Left renal cortex interstitium (tissue), 4 donors: ENCODE results near the gene LRRC9. TPM values are rescaled to one million over a fixed set of nuclear protein-coding genes. Genes with fewer than 3 reads are reported as not detected.
"Not testable (repeated sequence)": the region's sequence is repeated elsewhere in the genome, so short reads cannot be mapped to it uniquely, and the experiment has no call there.

Experiments used
- DNase-seq, 4 donors: peaks; one replicate each; pipeline ENCODE4 v3.0.0-alpha.2; 2013; ENCODE audit warnings: low read depth in 4 of 4, low spot score in 2 of 4, missing footprints in 1 of 4
- polyA plus RNA-seq, 4 donors: library from polyadenylated mRNA; unstranded; fragments of 120-200 nt; gene quantifications; one replicate each; pipeline ENCODE4 v1.2.1, GENCODE V29; 2013; ENCODE audit not compliant: insufficient read length in 4 of 4

The LRRC9 gene
- polyA plus RNA-seq, 4 donors = 1.8 to 3.5 (median 2.5) TPM

DNA sequence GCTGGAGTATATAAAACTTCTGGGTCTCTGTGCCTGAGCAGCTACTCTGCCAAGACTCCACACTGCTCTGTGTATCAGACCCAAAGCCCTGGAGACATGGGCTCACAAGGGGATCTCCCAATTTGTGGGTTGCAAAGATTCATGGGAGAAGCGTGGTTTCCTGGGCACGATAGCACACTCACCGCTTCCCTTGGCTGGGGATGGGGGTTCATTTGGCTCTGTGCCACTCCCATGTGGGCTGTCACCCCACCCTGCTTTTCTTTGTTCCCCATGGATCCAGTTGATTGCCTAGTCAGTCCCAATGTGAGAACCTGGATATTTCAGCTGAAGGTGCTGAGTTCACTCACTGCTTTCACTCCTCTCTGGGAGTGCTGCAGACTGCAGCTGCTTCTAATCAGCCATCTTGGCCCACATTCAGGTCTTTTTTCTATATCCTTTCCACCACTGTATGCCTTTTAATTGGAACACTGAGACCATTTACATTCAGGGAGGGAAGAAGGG is 131.8 kb downstream of the LRRC9 start:
- peak in 2 of 4 donors; percentile 26 to 27 for DNase-seq

DNA sequence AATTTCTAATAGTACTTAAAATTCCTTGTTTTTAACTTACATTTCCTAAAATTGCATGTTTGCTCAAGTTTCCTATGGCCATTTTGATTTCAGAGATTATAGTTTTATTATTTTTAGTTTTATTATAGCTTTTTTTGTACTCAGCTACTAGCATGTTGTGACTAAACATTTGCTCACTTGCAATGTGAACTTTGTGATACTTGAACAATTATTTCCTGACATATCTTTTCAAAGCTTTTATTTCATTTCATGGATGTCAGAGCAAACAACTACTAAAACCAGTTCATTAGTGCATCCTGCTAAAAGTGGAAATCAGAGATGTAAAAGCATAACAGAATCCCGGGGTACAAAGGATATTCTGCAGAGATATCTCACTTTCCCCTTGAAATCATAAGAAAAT is 138.1 kb downstream of the LRRC9 start:
- DNase-seq = no peak

DNA sequence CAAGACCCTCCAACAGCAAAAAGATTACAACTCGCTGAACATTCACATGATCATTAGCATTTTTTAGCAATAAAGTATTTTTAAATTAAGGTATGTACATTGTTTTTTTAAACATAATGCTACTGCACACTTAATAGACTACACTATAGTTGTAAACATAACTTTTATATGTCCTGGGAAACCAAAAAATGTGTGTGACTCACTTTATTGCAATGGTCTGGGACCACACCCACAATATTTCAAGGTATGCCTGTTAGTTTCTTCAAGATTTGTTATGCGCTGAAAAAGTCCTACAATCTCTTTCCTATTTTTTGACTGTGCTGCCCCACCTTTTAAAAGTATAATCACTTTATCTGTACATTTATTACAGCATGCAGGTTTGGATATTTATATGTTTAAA is 141.4 kb downstream of the LRRC9 start:
- no peak for DNase-seq

DNA sequence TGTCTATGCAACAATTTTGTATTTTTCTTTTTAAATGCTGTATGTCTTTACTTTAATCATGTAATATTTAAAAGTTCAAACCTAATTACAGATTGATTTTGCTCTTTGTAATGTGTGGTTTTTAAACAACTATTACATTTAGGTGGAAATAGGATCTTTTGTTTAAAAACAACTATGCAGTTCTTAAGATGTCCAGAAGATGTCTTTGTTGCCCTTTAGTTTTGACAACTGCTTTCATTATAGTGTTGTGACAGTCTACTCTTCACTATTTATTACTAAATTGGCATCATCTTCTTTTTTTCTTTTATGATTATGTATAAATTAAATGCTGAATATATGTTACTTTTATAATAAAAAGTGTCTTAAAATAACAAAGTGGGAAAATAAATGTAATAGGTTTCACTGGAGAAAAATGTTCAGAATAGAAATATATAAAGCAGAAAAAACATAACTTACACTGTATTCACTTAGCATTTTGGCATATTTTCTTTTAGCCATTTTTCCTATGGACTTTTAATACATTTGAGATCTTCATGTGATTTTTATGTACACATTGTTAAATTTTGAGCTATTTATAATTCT is 144.6 kb downstream of the LRRC9 start:
- no peak for DNase-seq

DNA sequence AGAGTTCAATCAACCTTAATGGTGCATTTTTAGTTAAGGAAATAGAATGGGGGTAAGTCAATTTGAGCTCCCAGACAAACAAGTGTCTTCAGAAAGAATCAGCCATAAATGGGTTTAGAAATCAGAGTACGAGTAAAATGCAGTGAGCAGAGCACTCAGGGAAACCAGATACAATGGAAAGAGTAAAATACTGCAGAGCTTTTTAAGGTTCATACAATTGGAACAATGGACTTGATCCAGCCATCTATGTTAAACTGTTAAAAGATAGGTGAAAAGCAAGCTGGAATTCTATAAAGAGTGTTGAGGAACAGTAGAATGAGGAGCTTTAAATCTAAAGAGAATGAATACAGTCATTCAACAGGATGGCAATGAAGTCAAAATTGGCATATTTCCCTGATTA is 147.9 kb downstream of the LRRC9 start:
- no peak for DNase-seq

DNA sequence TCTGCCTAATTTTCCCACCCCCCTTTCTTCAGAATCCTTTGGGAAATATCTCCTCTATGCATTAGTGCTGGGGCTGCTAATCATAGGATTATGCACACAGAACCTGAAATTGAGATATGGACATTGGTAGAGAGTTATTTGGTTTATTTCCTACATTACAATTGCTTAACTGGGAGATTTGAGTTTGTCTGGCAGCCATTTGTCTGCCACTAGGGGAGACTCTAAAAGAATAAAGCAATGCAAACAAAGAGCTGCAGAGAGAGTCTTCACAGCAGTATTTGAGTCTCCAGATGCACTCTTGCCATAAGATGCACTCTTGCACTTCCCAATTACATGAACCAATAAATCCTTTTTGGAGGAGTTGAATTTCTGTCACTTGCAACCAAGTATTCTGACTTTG is 159.8 kb downstream of the LRRC9 start:
- DNase-seq = no peak

DNA sequence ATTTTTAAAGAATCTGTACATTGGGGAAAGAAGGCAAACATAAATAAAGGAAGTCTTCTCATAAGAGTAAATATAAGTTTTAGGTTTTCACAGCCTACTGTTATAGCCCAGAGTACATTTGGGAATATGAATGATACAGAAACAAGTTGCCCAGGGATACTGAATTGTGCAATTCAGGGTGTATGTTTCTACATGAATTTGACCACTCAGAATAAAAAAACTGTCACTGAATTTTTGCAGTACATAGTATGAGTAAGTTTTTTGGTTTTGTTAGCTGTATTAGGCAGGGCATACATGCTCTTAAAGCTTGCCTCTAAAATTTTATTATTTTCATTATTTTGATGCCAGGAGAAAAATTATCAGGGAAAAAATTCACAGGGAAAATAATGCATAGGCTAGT is 165.1 kb downstream of the LRRC9 start:
- DNase-seq = no peak

DNA sequence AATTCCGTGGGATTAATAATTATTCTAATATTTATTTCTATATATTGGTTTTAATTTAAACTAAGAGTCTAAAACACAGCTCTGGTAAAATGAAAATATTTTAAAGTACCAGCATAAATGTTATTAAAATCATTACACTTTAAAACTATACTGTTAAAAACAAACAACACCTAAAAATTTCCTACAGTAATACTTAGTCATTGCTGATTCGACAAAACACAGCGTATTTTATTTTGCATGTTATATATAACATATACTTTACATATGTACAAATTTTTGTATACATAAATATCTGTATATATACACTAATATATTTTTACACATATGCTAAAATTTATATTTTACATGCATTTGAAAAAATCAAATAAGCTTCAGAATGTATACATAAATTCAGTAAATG is 165.7 kb downstream of the LRRC9 start:
- no peak for DNase-seq

DNA sequence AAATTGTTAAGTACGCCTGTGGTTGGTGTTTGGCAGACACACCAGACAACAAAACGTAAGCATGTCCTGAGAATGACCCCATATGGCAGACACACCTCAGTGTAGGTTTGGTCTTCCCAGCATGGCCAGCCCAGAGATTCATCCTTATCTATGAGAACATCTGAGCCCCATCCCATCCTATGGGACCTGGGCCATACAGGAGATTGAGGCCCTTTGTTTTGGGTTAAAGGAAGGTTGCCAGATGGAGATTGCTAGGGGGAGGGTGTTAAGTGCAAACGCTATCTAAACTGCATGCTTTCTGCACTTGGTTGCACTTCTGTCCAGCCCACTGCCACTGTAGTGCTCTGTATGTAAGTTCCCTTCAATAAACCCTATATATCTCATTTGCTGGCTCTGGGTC is 167.7 kb downstream of the LRRC9 start:
- DNase-seq = no peak

DNA sequence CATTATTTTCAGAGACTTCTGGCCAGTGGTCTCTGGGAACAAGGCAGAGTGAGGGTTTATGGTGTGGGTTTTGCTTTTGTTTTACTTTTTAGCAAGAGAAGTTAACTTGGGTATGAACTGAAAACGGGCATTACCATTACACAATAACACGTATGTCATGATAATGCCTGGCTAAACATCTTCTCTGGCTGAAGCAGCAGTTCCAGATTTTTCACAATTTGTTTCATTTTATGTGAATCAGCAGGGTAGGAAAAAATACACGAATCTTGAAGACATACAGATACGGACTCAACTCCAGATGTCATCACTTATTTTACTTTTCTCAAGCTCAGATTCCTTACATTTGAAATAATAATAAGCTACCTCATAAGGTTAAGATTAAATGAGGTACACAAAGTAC is 169.3 kb downstream of the LRRC9 start:
- DNase-seq = no peak

DNA sequence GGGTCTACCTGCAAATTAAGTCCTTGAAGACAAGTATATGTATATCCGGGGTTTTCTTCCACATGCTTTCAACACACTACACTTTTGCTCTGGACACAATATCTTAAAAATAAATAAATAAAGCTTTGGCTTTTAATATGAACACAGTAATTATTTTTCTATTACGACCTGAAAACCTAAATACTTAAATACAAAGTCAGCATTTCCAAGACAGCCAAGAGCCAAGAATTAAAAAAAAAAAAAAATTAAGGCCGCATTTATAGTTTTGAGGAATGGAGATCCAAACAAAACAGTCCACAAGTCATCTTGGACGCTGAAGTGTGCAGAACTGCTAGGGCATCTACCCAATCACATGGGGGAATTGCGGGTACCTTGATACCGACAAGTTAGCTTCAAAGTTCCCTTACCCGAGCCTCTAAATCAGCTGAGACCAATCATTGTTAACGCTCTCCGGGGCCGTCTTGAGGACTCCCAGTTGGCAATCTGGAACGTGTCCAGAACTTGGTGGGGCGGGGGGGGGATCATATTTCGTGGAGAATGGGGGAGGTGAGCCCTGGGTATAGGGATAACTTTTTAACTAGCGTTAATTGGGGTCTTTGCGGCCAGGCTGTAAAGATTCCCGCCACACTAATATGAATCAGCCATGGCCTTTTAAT is 171.0 kb downstream of the LRRC9 start:
- peak; percentile 75 to 81 (median 78) for DNase-seq

DNA sequence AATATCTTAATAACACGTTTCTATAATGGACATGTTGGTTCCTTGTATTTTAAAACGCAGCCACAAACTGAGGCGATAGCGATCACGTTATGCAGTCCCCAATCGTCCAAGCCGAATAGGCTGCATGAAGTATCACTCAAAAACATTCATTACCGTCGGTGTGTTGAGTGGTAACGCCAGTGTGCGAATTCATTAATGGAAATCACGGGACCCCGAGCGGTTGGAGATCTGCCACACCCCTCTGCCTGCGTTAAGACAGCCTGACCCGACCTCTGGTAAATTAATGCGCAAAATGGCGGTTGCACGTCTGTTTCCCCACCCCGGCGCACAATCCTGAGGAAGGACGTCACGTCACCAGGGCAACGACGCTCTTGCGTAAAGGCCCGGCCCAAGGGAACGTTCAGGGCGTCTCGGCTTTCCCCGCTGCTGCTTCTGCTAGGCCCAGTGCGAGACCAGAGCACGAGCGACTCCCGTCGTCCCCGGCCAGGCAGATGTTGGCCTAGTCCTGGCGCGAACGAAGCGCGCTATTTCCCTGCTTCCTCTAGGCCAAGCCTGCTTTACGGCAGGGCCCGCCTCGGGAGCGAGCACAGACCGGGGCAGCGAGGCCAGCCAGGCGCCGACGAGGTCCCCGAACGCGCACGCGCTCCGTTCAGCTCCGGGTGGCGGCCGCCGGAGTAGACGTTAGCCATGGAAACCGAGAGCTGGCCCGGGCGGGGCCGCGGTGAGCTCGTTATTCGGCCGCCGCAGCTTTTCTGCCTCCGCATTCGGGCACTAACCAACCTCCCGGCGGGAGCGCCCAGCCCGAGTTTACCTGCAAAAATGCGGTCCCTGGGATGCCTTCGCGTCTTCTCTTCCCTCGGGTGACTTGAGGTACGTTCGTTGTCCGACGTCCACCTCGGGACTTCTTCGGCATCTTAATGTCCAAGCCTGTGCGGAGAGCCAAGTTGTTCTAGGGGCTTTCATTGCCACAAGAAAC is 171.9 kb downstream of the LRRC9 start, which contains the start of gene PCNX4:
PCNX4 (plus strand) TSS at position 374 of the 976 bp plus-strand sequence. CDS start 15,716 bp downstream, outside the sequence.
- DNase-seq = peak; percentile 98 to 99 (median 98)

DNA sequence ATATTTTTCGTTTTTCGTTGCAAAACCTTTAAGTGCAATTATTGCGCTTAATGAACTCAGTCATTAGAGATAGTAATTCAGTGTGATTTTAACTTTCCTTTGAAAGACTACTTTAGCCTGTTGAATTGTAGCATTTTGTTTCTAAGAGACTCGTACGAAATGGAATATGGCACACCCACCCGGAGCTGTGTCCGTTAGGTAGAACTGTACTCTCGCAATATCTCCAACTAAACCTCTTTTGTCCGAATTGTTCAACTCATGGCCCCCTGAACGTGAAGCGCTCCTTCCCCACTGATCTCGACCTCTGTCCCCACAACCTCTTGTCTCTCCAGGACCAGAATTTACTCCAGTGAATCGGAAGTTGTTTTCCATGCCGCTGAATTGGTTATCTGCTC is 172.6 kb downstream of the LRRC9 start:
- DNase-seq = peak in 2 of 4 donors; percentile 43 to 77

DNA sequence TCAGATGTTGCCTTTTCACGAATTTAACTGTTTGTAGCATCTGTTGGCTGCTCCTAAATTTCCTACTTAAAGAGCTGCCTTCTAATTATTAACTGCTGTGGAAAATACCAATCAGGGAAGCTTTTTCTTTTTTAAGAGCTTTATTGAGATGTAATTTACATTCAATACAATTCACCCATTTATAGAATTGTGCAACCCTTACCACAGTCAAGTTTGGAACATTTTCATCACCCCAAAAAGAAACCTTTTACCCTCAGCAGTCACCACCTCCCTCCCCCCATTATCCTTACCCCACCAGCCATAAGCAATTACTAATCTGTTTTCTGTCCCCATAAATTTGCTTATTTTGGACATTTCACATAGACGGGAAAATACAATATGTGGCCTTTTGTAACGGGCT is 173.1 kb downstream of the LRRC9 start:
- DNase-seq = peak in 1 of 4 donors; percentile 7

DNA sequence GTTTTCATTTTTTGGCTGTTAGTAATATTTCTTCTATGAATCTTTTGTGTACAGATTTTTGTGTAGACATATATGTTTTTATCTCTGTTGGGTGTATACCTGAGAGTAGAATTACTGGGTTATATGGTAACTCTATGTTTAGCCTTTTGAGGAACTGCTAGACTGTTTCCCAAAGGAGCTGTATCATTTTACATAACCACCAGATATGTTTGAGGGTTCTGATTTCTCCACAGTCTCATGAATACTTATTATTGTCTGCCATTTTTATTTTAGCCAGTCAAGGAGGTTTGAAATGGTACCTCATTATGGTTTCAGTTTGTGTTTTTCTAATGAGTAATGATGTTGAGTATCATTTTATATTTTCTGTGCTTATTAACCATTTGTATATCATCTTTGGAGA is 173.7 kb downstream of the LRRC9 start:
- DNase-seq = no peak

DNA sequence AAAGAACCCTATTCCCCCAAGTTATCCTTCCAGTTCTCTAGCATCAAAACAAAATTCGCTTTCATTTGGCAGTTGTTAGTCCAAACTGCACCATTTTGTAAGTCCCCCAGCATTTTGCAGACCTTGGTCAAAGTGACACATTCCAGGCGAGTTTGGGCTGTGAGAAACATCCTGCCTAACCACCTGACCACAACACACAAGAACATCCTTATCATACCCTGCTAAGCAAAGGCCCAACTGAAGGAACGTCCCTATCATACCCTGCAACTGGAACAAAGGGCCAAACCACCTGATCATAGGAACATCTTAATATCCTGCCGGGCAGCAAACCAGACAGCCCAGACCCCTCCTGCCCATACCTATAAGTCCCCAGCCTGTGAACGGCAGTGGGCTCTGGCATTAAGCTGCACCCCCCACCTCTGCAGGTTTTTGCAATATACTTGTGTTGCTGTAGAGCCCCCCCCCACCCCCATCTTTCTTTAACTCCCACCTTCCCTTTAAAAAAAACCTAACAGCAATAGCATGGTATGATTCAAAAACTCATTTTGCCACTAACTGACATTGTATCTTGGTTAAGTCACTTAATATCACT is 174.5 kb downstream of the LRRC9 start:
- no peak for DNase-seq

DNA sequence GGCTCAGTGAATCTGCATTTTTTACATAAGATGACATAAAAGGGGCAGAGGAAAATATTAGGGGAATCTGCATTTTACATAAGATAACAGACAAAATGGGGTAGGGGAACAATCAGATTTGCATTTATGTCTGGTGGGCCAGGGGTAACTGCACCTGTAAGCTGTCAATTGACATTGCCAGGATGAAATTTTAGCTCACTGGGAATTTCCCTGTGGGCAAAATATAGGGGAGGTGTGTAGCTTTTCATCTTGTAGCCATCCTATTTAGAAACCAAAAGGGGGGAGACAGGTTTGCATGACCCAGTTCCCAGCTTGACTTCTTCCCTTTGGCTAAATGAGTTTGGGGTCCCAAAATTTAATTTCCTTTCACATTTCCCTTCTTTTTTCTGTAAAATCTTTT is 175.3 kb downstream of the LRRC9 start:
- no peak for DNase-seq

DNA sequence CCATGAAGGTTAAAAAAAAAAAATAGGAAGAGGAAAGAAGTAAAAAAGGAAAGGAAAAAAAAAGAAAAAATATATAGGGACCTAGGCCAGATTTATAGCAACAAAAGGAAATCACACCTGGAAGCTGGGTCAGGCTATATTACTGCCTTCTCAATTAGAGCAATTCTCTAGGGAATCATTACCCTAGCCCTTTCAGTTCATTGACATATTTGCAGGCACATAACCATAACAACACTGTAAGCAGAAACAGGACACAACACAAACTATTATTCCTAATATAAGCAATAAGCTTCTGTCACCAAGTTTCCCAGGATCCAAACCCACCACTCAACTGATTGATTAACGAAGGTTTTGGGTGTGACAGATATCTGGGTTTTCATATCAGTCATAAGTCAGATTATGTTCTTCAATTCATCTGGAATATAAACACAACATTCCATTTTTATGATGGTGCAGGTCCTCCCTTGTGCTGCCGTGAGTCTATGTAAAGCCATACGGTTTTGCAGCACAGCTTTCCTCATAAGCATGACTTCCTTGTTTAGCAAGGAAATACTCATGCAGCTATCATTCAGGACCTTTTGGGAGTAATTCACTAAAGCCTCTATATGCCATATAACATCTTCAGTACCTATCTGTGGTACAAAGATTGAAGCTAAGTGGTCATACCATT is 176.0 kb downstream of the LRRC9 start:
- DNase-seq = no peak

DNA sequence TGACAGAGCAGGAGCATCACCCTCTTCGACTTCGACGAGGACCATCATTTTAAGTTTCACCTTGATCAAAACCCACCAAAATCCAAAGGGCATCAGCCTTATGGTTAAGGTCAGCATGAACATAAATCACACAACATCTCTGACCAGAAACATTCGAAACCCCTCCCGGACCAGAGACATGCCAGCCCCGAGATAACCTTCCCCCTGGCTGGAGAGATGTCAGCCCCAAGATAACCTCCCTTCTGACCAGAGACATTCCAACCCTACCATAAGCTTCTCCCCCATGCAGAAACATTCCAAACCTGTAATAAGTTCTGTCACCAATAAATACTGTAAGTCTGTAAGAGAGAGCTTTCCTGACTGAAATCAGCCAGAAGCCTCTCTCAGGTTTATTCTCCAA is 178.0 kb downstream of the LRRC9 start:
- no peak for DNase-seq

DNA sequence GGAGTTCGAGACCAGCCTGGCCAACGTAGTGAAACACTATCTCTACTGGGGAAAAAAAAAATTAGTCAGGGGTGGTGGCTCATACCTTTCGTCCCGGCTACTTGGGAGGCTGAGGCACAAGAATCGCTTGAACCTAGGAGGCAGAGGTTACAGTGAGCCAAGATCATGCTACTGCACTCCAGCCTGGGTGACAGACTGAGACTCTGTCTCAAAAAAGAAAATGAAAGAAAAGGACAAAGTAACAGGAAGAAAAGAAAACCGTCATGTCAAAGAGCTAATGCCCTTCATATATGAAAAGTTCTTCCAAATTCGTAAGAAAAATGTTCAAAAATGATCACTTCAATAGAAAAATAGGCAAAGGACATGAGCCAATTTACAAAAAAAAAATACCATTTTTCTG is 179.9 kb downstream of the LRRC9 start:
- not testable (repeated sequence) for DNase-seq
